ENCODE results near the gene P4HA2. TPM values are rescaled to one million over a fixed set of nuclear protein-coding genes. Genes with fewer than 3 reads are reported as not detected.

The P4HA2 gene
- total RNA-seq, 2 experiments from 2014 or later = 17.3 to 18.6 TPM

- DNase-seq (no peak), ATAC-seq (no peak)
- Mint-ChIP-seq H3K27me3 (peaks cover 16% of the 10 kb centered on the region), H3K27ac (no peak overlapping the region), H3K9me3 (no peaks in the 10 kb centered on the region), H3K4me1 (ENCODE audit: low read depth) (no peaks in the 10 kb centered on the region), H3K4me3 (no peak overlapping the region), H3K36me3 (ENCODE audit: low read depth) (no peaks in the 10 kb centered on the region)
- intact Hi-C loops (cut with micrococcal nuclease) = loop anchor here (10.0 kb wide), 1 partner anchor 169 kb away; the partner anchor contains the start of gene IL3
- ChIA-PET POLR2A (interaction anchor here (0.6 kb wide), 1 partner anchor 95 kb away, joined by 3 read pairs; no protein-coding TSS in a partner anchor), CTCF (interaction anchor here (1.0 kb wide), 1 partner anchor 26 kb away, joined by 3 read pairs; no protein-coding TSS in a partner anchor)
- no peak for TF ChIP-seq CTCF (IDR thresholded peaks at IDR 0.05)
Measured at GRCh38 chr5:132233811-132234683, 6.4 kb upstream of the P4HA2 start.

- peaks cover 19% of the 10 kb centered on the region for H3K27me3 Mint-ChIP-seq
- no peaks in the 10 kb centered on the region for H3K4me1 Mint-ChIP-seq (ENCODE audit: low read depth)
- DNase-seq (no peak), ATAC-seq (no peak)
- no peak overlapping the region for H3K27ac Mint-ChIP-seq
- no peak for TF ChIP-seq CTCF (IDR thresholded peaks at IDR 0.05)
- intact Hi-C loops (cut with micrococcal nuclease) = loop anchor here (10.0 kb wide), 1 partner anchor 168 kb away; the partner anchor contains the start of gene IL3
- H3K9me3 Mint-ChIP-seq = no peaks in the 10 kb centered on the region
- no peak overlapping the region for H3K4me3 Mint-ChIP-seq
- POLR2A ChIA-PET = interaction anchor here (0.6 kb wide), 1 partner anchor 96 kb away, joined by 3 read pairs; no protein-coding TSS in a partner anchor
- CTCF ChIA-PET = interaction anchor here (1.0 kb wide), 1 partner anchor 27 kb away, joined by 3 read pairs; no protein-coding TSS in a partner anchor
- no peaks in the 10 kb centered on the region for H3K36me3 Mint-ChIP-seq (ENCODE audit: low read depth)
Measured at GRCh38 chr5:132233081-132233480, 5.4 kb upstream of the P4HA2 start.

GRCh38 chr5:132232465-132232864 is 4.8 kb upstream of the P4HA2 start:
- DNase-seq (no peak), ATAC-seq (no peak)
- ChIA-PET CTCF (no interaction called here), POLR2A (no interaction called here)
- no peak for TF ChIP-seq CTCF (IDR thresholded peaks at IDR 0.05)
- intact Hi-C loops (cut with micrococcal nuclease) = loop anchor here (10.0 kb wide), 1 partner anchor 168 kb away; the partner anchor contains the start of gene IL3
- Mint-ChIP-seq H3K9me3 (no peaks in the 10 kb centered on the region), H3K36me3 (ENCODE audit: low read depth) (no peaks in the 10 kb centered on the region), H3K4me3 (no peak overlapping the region), H3K27me3 (peaks cover 19% of the 10 kb centered on the region), H3K4me1 (ENCODE audit: low read depth) (no peaks in the 10 kb centered on the region), H3K27ac (no peak overlapping the region)

GRCh38 chr5:132230871-132231270 is 3.2 kb upstream of the P4HA2 start:
- ATAC-seq (no peak), DNase-seq (no peak)
- no peak overlapping the region for H3K27ac Mint-ChIP-seq
- H3K4me1 Mint-ChIP-seq (ENCODE audit: low read depth) = peaks cover under 1% of the 10 kb centered on the region
- POLR2A ChIA-PET = no interaction called here
- intact Hi-C loops (cut with micrococcal nuclease) = loop anchor here (10.0 kb wide), 1 partner anchor 166 kb away; the partner anchor contains the start of gene IL3
- CTCF ChIA-PET = interaction anchor here (1.2 to 1.3 kb wide), 2 partner anchors 41 to 167 kb away, joined by 3 to 4 read pairs; no protein-coding TSS in a partner anchor
- TF ChIP-seq CTCF (IDR thresholded peaks at IDR 0.05) = no peak
- H3K9me3 Mint-ChIP-seq = no peaks in the 10 kb centered on the region
- H3K4me3 Mint-ChIP-seq = no peak overlapping the region
- no peaks in the 10 kb centered on the region for H3K36me3 Mint-ChIP-seq (ENCODE audit: low read depth)
- peaks cover 25% of the 10 kb centered on the region for H3K27me3 Mint-ChIP-seq

GRCh38 chr5:132229236-132229635 is 1.6 kb upstream of the P4HA2 start:
- H3K27ac Mint-ChIP-seq = no peak overlapping the region
- H3K4me3 Mint-ChIP-seq = peak overlapping the region; percentile 51
- peaks cover 27% of the 10 kb centered on the region for H3K27me3 Mint-ChIP-seq
- no peak for ATAC-seq
- ChIA-PET CTCF (interaction anchor here (0.6 to 8.8 kb wide), 4 partner anchors 10 to 166 kb away, joined by 3 to 65 read pairs (median 4); no protein-coding TSS in a partner anchor), POLR2A (interaction anchor here (1.2 kb wide), 1 partner anchor 39 kb away, joined by 3 read pairs; no protein-coding TSS in a partner anchor)
- DNase-seq = no peak
- H3K9me3 Mint-ChIP-seq = no peaks in the 10 kb centered on the region
- peaks cover 10% of the 10 kb centered on the region for H3K4me1 Mint-ChIP-seq (ENCODE audit: low read depth)
- no peaks in the 10 kb centered on the region for H3K36me3 Mint-ChIP-seq (ENCODE audit: low read depth)
- no peak for TF ChIP-seq CTCF (IDR thresholded peaks at IDR 0.05)
- intact Hi-C loops (cut with micrococcal nuclease) = no loop called here
